Activated naive CD4-positive, alpha-beta T cell treated with anti-CD3 and anti-CD28 coated beads for 36 hours (primary cell): ENCODE data around the gene PRSS33. TPM values are rescaled to one million over a fixed set of nuclear protein-coding genes. Genes with fewer than 3 reads are reported as not detected.

Source experiments
- CTCF ChIA-PET: fragments of 350-600 bp; sonication (Branson Sonifier 250); formaldehyde crosslinking; loops from one replicate; lab custom pipeline; 2021; ENCODE audit warnings: antibody characterized with exemption; lab: Charles Lee
- DNase-seq: peaks from one replicate; pipeline ENCODE4 v3.0.0-alpha.2; 2020
- H3K27ac Mint-ChIP-seq: one replicate; pipeline ENCODE4 v1.8.0; 2021; ENCODE audit warnings: mild to moderate bottlenecking, mixed read lengths
- H3K27me3 Mint-ChIP-seq: one replicate; pipeline ENCODE4 v1.8.0; 2021; ENCODE audit warnings: low read depth, mixed read lengths
- H3K36me3 Mint-ChIP-seq: one replicate; pipeline ENCODE4 v1.8.0; 2021; ENCODE audit warnings: low read depth, mixed read lengths
- H3K4me1 Mint-ChIP-seq: one replicate; pipeline ENCODE4 v1.8.0; 2021; ENCODE audit warnings: low read depth, mixed read lengths
- H3K4me3 Mint-ChIP-seq: one replicate; pipeline ENCODE4 v1.8.0; 2021; ENCODE audit warnings: mild to moderate bottlenecking, moderate library complexity, mixed read lengths
- H3K9me3 Mint-ChIP-seq: one replicate; pipeline ENCODE4 v1.8.0; 2021; ENCODE audit warnings: mixed read lengths
- intact Hi-C: fragments of 100-400 bp; cut with micrococcal nuclease; formaldehyde crosslinking; loops from one replicate; pipeline ENCODE4 v1.15.1; 2023
- total RNA-seq, 2 experiments: library from RNA; stranded (reverse); gene quantifications; one replicate each; pipeline ENCODE4 v1.2.3, GENCODE V29; 2021

PRSS33 gene
- total RNA-seq, 2 experiments from 2014 or later: 0.12 to 0.17 TPM

GRCh38 chr16:2785101-2785991 is 2.0 kb downstream of the PRSS33 start:
- Mint-ChIP-seq H3K4me1 (peaks cover 10% of the 10 kb centered on the region), H3K27me3 (peaks cover 11% of the 10 kb centered on the region), H3K9me3 (no peaks in the 10 kb centered on the region), H3K36me3 (no peaks in the 10 kb centered on the region), H3K27ac (no peak overlapping the region), H3K4me3 (peak overlapping the region; percentile 84)
- DNase-seq: peak; percentile 42
- CTCF ChIA-PET: interaction anchor here (0.9 to 1.3 kb wide), 2 partner anchors 15 to 27 kb away, joined by 5 to 8 read pairs; no protein-coding TSS in a partner anchor
- intact Hi-C loops: no loop called here

GRCh38 chr16:2784358-2785100 is 2.8 kb downstream of the PRSS33 start:
- CTCF ChIA-PET: interaction anchor here (0.9 to 1.4 kb wide), 4 partner anchors 16 to 54 kb away, joined by 3 to 8 read pairs (median 4); no protein-coding TSS in a partner anchor
- intact Hi-C loops: no loop called here
- DNase-seq: no peak
- Mint-ChIP-seq H3K36me3 (no peaks in the 10 kb centered on the region), H3K27ac (no peak overlapping the region), H3K4me1 (peaks cover 10% of the 10 kb centered on the region), H3K4me3 (peak overlapping the region; percentile 84), H3K27me3 (peaks cover 7% of the 10 kb centered on the region), H3K9me3 (no peaks in the 10 kb centered on the region)

- DNase-seq: no peak
- Mint-ChIP-seq H3K9me3 (no peaks in the 10 kb centered on the region), H3K36me3 (no peaks in the 10 kb centered on the region), H3K4me3 (peak overlapping the region; percentile 34), H3K27ac (no peak overlapping the region), H3K4me1 (peaks cover 13% of the 10 kb centered on the region), H3K27me3 (peaks cover 6% of the 10 kb centered on the region)
- CTCF ChIA-PET: interaction anchor here (1.3 to 1.4 kb wide), 3 partner anchors 25 to 55 kb away, joined by 3 to 5 read pairs (median 4); no protein-coding TSS in a partner anchor
- intact Hi-C loops: no loop called here
Measured at GRCh38 chr16:2783581-2784357, 3.6 kb downstream of the PRSS33 start.

- Mint-ChIP-seq H3K4me3 (no peak overlapping the region), H3K9me3 (no peaks in the 10 kb centered on the region), H3K4me1 (peaks cover 20% of the 10 kb centered on the region), H3K36me3 (peaks cover 7% of the 10 kb centered on the region), H3K27me3 (peaks cover 4% of the 10 kb centered on the region), H3K27ac (no peak overlapping the region)
- intact Hi-C loops: no loop called here
- no peak for DNase-seq
- CTCF ChIA-PET: interaction anchor here (1.3 to 1.4 kb wide), 2 partner anchors 40 to 56 kb away, joined by 3 to 4 read pairs; no protein-coding TSS in a partner anchor
Measured at GRCh38 chr16:2782583-2783351, 4.6 kb downstream of the PRSS33 start.

- Mint-ChIP-seq H3K27ac (no peak overlapping the region), H3K9me3 (no peaks in the 10 kb centered on the region), H3K4me1 (peaks cover 27% of the 10 kb centered on the region), H3K36me3 (peaks cover 9% of the 10 kb centered on the region), H3K27me3 (no peaks in the 10 kb centered on the region), H3K4me3 (no peak overlapping the region)
- DNase-seq: no peak
- intact Hi-C loops: loop anchor here (5.0 kb wide), 1 partner anchor 98 kb away; the partner anchor contains the start of gene KCTD5
- CTCF ChIA-PET: no interaction called here
Measured at GRCh38 chr16:2779978-2780898, 7.1 kb downstream of the PRSS33 start.

- CTCF ChIA-PET: interaction anchor here (0.7 kb wide), 1 partner anchor 441 kb away, joined by 4 read pairs; no protein-coding TSS in a partner anchor
- Mint-ChIP-seq H3K4me3 (peak overlapping the region; percentile 94), H3K9me3 (no peaks in the 10 kb centered on the region), H3K4me1 (peaks cover 28% of the 10 kb centered on the region), H3K36me3 (peaks cover 9% of the 10 kb centered on the region), H3K27me3 (no peaks in the 10 kb centered on the region), H3K27ac (peak overlapping the region; percentile 96)
- intact Hi-C loops: loop anchor here (5.0 kb wide), 1 partner anchor 97 kb away; the partner anchor contains the start of gene KCTD5
- no peak for DNase-seq
Measured at GRCh38 chr16:2779151-2779920, 8.0 kb downstream of the PRSS33 start.

GRCh38 chr16:2778630-2778958 is 8.8 kb downstream of the PRSS33 start:
- Mint-ChIP-seq H3K27ac (peak overlapping the region; percentile 96), H3K27me3 (no peaks in the 10 kb centered on the region), H3K4me1 (peaks cover 26% of the 10 kb centered on the region), H3K9me3 (no peaks in the 10 kb centered on the region), H3K36me3 (peaks cover 9% of the 10 kb centered on the region), H3K4me3 (peak overlapping the region; percentile 94)
- CTCF ChIA-PET: interaction anchor here (0.7 kb wide), 1 partner anchor 440 kb away, joined by 4 read pairs; no protein-coding TSS in a partner anchor
- no peak for DNase-seq
- intact Hi-C loops: loop anchor here (5.0 kb wide), 1 partner anchor 96 kb away; the partner anchor contains the start of gene KCTD5

GRCh38 chr16:2777903-2778629 is 9.3 kb downstream of the PRSS33 start:
- DNase-seq: peak; percentile 34
- CTCF ChIA-PET: no interaction called here
- intact Hi-C loops: loop anchor here (1.0 to 5.0 kb wide), 4 partner anchors 26 to 127 kb away; partner anchors contain the start of genes KCTD5 and SRRM2
- Mint-ChIP-seq H3K9me3 (no peaks in the 10 kb centered on the region), H3K36me3 (peaks cover 9% of the 10 kb centered on the region), H3K4me1 (peaks cover 26% of the 10 kb centered on the region), H3K4me3 (peak overlapping the region; percentile 94), H3K27ac (peak overlapping the region; percentile 96), H3K27me3 (no peaks in the 10 kb centered on the region)

- peak within 1 kb of the TSS; percentile 96 for H3K27ac Mint-ChIP-seq
- no peaks in the 10 kb centered on the region for H3K9me3 Mint-ChIP-seq
- no peaks in the 10 kb centered on the region for H3K27me3 Mint-ChIP-seq
- peak; percentile 91 for DNase-seq
- CTCF ChIA-PET: interaction anchor here (0.7 kb wide), 1 partner anchor 91 kb away, joined by 3 read pairs; no protein-coding TSS in a partner anchor
- H3K4me3 Mint-ChIP-seq: peak within 1 kb of the TSS; percentile 94
- intact Hi-C loops: loop anchor here (1.0 to 5.0 kb wide), 4 partner anchors 25 to 127 kb away; partner anchors contain the start of genes KCTD5 and SRRM2
- peaks cover 13% of the 10 kb centered on the region for H3K36me3 Mint-ChIP-seq
- peaks cover 31% of the 10 kb centered on the region for H3K4me1 Mint-ChIP-seq
Measured at GRCh38 chr16:2777231-2777902, 10.0 kb downstream of the PRSS33 start, which contains the start of gene ELOB. Gene ELOB, minus strand, starts transcription at chr16:2777280. Its CDS starts 41 bp downstream, at chr16:2777239.
